Measurements from ENCODE around the gene SLC30A2. TPM values are rescaled to one million over a fixed set of nuclear protein-coding genes. Genes with fewer than 3 reads are reported as not detected.

The SLC30A2 gene
- total RNA-seq, 1 donor from 2014 or later: not detected

DNA sequence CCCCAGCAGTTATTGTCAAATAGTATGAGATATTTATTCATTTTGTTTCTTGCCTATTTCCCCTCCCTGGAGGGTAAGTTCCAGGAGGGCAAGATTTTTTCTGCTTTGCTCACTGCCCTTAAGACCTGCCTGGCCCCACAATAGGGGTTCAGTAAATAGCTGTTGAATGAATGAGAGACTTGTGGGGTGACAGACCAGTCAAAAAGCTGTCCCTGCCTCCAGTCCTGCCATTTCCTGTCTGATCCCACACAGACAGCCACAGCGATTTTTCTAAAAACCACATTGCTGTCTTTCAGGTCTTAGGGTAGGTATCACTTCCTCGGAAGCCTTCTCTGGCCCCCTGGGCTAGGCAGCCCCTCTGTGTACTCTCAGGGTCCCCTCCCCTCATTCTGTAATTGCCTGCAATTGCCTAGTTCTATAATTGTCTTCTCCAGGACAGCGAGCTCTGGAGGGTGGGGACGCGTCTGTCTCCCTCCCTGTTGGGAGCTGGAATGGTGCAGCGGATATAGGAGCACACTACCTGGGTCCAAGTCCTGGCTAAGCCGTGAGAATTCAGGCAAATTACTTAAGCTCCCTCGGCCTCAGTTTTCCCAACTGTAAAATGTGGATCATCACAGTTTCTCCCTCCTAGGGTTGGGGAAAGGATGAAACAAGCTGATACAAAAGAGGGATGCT is 26.1 kb downstream of the SLC30A2 start:
- DNase-seq (ENCODE audit: low read depth): no peak
- H3K4me3 ChIP-seq (ENCODE audit: low read depth, low read length): no peak overlapping the region
- TF ChIP-seq, protein P1, sequence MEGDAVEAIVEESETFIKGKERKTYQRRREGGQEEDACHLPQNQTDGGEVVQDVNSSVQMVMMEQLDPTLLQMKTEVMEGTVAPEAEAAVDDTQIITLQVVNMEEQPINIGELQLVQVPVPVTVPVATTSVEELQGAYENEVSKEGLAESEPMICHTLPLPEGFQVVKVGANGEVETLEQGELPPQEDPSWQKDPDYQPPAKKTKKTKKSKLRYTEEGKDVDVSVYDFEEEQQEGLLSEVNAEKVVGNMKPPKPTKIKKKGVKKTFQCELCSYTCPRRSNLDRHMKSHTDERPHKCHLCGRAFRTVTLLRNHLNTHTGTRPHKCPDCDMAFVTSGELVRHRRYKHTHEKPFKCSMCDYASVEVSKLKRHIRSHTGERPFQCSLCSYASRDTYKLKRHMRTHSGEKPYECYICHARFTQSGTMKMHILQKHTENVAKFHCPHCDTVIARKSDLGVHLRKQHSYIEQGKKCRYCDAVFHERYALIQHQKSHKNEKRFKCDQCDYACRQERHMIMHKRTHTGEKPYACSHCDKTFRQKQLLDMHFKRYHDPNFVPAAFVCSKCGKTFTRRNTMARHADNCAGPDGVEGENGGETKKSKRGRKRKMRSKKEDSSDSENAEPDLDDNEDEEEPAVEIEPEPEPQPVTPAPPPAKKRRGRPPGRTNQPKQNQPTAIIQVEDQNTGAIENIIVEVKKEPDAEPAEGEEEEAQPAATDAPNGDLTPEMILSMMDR (conservative IDR thresholded peaks at IDR 0.05; ENCODE audit: low read depth, low read length): no peak

DNA sequence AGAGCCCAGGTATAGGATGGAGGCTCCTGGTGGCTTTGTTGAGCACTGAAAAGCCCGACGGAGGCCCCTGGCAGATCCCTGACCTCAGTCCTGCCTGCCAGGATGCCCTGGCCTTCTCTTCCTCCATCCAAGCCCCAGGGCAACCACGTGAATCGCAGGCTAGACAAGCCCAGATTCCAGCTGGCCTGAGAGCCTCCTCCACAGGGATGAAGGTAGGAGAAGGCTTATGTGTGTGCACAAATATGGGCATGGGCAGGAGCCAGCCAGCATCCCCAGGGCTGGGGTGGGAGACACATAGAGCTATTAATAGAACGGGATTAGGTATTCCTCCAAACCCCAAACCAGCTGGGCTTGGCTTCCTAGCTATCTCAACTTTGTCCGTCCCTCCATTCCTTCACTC is 28.3 kb downstream of the SLC30A2 start:
- TF ChIP-seq, protein P1 (conservative IDR thresholded peaks at IDR 0.05; ENCODE audit: low read depth, low read length): no peak
- no peak overlapping the region for H3K4me3 ChIP-seq (ENCODE audit: low read depth, low read length)
- DNase-seq (ENCODE audit: low read depth): no peak

DNA sequence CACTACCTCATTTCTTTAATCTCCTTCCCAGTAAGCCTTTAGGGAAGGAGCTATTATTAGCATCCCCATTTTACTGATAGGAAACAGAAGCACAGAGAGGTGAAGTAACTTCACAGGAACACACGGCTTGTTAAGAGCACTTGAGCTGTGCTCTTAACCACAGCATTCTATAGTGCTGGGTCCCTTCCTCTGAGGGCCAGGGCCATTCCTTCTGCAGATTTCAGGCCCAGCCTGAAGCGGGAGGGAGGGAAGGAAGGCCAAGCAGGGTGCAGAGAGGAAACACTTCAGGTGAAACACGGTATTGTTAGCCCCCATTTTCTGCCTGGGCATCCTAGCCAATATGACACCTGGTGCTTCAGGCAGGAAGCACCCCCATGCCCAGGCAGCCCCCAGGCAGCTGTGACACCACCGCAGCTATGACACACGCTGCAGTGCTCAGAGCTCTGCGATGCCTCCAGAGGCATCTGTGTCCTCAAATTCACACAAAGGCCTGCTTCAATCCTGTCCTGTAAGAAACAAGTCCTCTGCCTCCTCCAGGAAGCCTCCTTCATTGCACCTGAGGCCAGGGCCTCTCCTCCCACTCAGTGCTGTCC is 28.9 kb downstream of the SLC30A2 start:
- no peak overlapping the region for H3K4me3 ChIP-seq (ENCODE audit: low read depth, low read length)
- TF ChIP-seq, protein P1 (conservative IDR thresholded peaks at IDR 0.05; ENCODE audit: low read depth, low read length): no peak
- DNase-seq (ENCODE audit: low read depth): no peak

DNA sequence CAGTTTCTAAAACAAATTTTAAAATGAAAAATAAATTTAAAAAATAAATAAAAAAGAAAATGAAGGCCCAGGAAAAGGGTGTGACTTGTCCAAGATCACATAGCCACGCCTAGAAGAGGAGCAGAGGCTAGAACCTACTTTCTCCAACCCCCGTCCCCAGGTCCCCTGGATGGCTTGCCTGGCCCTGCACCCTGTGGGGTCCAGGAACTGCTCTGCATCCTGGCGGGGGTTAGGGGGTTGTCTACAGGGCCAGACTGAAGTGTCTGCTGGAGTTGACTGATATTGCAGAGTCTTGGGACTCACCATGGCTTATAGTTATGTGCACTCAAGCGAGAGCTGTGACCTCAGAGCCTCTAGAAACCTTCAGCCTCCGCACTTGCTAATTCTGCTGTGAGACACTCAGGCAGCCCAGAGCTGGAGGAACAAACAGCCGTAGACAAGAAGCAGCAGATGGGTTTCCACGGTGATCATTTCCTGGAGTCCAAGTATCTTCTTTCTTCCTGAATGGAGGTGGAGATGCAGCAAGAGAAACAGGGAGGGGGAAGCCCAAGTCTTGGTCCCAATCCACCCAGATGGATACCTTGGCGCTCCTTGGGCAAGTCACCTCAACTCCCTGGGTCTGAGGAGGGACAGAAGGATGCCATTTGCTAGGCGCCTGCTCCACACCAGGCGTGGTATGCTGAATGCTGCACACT is 29.5 kb downstream of the SLC30A2 start:
- H3K4me3 ChIP-seq (ENCODE audit: low read depth, low read length): no peak overlapping the region
- no peak for DNase-seq (ENCODE audit: low read depth)
- TF ChIP-seq, protein P1 (conservative IDR thresholded peaks at IDR 0.05; ENCODE audit: low read depth, low read length): no peak

DNA sequence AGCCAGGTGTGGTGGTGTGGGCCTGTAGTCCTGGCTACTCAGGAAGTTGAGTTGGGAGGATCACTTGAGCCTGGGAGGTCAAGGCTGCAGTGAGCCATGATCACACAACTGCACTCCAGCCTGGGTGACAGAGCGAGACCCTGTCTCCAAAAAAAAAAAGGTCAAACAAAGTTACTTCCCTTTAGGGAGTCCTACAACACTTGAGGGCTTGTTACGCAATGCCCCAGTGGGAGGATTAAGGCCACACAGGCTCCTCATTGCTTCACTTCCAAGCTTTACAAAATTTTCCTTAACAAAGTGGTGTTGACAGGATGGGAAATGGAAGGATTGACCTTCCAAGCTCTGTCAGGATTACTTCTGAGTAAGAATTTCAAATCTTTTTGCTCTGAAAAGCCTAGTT is 30.6 kb downstream of the SLC30A2 start:
- no peak for DNase-seq (ENCODE audit: low read depth)
- H3K4me3 ChIP-seq (ENCODE audit: low read depth, low read length): no peak overlapping the region
- TF ChIP-seq, protein P1 (conservative IDR thresholded peaks at IDR 0.05; ENCODE audit: low read depth, low read length): no peak

DNA sequence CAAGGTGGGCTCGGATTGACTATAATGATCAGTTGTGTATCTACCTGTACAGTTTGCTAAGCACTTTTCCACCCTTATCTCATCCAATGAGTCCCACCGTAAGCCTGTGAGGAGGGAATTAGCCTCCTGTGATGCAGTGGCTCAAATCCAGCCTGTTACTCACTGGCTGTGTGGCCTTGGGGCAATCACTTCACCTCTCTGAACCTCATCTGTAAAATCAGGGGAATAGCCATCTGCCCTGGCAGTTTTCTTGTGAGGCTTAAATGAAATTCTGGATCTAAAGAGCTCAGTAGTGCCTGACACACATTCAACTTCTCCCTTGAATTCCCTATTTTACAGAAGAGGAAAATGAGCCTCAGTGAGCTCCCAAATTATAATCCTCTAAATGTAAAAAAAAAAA is 31.7 kb downstream of the SLC30A2 start:
- DNase-seq (ENCODE audit: low read depth): no peak
- TF ChIP-seq, protein P1 (conservative IDR thresholded peaks at IDR 0.05; ENCODE audit: low read depth, low read length): no peak
- H3K4me3 ChIP-seq (ENCODE audit: low read depth, low read length): no peak overlapping the region
